HL-60 (cell line): Measurements from ENCODE around the gene FOXO6.

ENCODE experiments used
- DNase-seq, 2 experiments: peaks; one replicate each; pipeline ENCODE4 v3.0.0-alpha.2; 2010 to 2020; ENCODE audit warnings: low read depth in 1 of 2, low spot score in 1 of 2
- H3K27ac ChIP-seq: fragments of 250-450 bp; sonication (Bioruptor Pico); replicated peaks from 2 replicates; pipeline ENCODE4 v1.5.1; 2020; ENCODE audit warnings: mild to moderate bottlenecking, moderate library complexity
- H3K27me3 ChIP-seq: fragments of 250-450 bp; sonication (Bioruptor Pico); 2 replicates; pipeline ENCODE4 v1.5.1; 2021; ENCODE audit warnings: mild to moderate bottlenecking, moderate library complexity; ENCODE audit not compliant: insufficient read depth, poor library complexity, severe bottlenecking
- H3K4me3 ChIP-seq: replicated peaks from 2 replicates; pipeline ENCODE4 v1.5.1; 2011; ENCODE audit warnings: mild to moderate bottlenecking, control low read depth, low read length; ENCODE audit not compliant: insufficient read depth
- GABPA ChIP-seq: IDR thresholded peaks from 2 replicates; pipeline ENCODE4 v1.6.1; 2012; ENCODE audit warnings: low read depth
- POLR2AphosphoS5 ChIP-seq: IDR thresholded peaks from 2 replicates; pipeline ENCODE4 v1.6.1; 2012; ENCODE audit warnings: low read depth
- SPI1 ChIP-seq: IDR thresholded peaks from 2 replicates; pipeline ENCODE4 v1.6.1; 2012; ENCODE audit warnings: low read depth, mild to moderate bottlenecking, borderline replicate concordance
- TF ChIP-seq, protein P1 (sequence below): IDR thresholded peaks from 2 replicates; pipeline ENCODE4 v1.6.1; 2012; ENCODE audit warnings: low read depth; ENCODE audit not compliant: insufficient replicate concordance
- TF ChIP-seq, protein P2 (sequence below): IDR thresholded peaks from one replicate; pipeline ENCODE4 v1.5.1; 2011; ENCODE audit warnings: low read length, control low read depth, inconsistent platforms; ENCODE audit not compliant: insufficient read depth

FOXO6 gene

DNA sequence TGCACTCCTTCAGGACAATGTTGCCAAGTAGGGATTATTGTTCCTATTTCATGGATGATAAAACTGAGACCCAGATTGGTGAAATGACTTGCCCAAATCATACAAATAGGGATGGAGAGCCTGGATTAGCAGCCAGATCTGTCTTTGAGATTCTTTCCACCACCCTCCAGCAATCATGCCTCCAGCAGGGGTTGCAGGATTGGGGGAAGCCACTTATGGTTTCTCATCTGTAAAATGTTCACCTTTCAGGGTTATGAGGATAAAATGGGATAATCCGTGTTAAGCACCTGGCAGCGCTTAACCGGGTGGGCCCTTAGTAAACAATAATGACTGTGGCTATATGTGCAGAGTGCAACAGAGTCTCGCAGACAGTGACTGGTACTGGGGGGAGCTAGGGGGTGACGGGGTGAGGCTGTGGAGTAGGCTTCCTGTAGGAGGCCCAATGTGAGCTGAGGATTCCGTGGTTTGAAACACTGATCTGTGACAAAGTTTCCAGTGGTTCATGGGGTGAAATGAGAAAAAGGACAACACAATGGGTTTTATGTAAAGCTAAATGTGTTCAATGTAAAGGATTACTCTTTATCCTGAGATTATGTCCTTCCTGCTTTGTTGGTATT lies 33.7 kb upstream of the FOXO6 start:
- no peak for TF ChIP-seq POLR2AphosphoS5
- TF ChIP-seq, protein P1, sequence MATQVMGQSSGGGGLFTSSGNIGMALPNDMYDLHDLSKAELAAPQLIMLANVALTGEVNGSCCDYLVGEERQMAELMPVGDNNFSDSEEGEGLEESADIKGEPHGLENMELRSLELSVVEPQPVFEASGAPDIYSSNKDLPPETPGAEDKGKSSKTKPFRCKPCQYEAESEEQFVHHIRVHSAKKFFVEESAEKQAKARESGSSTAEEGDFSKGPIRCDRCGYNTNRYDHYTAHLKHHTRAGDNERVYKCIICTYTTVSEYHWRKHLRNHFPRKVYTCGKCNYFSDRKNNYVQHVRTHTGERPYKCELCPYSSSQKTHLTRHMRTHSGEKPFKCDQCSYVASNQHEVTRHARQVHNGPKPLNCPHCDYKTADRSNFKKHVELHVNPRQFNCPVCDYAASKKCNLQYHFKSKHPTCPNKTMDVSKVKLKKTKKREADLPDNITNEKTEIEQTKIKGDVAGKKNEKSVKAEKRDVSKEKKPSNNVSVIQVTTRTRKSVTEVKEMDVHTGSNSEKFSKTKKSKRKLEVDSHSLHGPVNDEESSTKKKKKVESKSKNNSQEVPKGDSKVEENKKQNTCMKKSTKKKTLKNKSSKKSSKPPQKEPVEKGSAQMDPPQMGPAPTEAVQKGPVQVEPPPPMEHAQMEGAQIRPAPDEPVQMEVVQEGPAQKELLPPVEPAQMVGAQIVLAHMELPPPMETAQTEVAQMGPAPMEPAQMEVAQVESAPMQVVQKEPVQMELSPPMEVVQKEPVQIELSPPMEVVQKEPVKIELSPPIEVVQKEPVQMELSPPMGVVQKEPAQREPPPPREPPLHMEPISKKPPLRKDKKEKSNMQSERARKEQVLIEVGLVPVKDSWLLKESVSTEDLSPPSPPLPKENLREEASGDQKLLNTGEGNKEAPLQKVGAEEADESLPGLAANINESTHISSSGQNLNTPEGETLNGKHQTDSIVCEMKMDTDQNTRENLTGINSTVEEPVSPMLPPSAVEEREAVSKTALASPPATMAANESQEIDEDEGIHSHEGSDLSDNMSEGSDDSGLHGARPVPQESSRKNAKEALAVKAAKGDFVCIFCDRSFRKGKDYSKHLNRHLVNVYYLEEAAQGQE: no peak
- no peak for DNase-seq
- Histone ChIP-seq H3K27me3 (no peaks in the 10 kb centered on the region), H3K4me3 (no peak overlapping the region), H3K27ac (no peak overlapping the region)

DNA sequence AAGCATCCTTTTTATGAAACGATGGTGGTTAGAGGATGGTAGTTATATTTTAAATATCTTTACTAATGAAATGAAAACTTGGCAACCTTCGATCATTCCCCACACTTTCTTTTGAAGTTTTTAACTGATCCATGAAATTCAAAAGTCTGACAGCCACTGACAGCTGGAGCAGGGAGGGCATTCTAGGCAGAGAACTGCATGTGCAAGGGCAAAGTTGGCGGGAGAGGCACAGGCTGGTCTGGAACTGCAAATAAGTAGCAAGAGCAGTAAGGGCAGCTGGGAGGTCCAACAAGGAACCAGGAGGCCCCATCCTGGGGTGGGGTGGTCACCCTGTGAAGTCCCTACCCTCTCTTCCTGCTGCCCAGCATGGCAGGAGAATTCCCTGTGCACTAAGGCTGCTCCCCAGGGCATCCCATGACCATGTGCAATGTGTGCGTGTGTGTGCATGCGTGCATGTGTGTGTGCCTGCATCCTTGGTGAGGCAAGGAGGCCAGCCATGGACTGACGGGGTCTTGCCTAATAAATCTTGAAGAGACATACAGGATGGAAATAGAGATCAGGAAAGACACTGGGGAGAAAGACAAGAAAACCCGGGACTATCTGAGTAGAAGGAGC lies 33.1 kb upstream of the FOXO6 start:
- DNase-seq: no peak
- Histone ChIP-seq H3K27ac (no peak overlapping the region), H3K4me3 (no peak overlapping the region), H3K27me3 (no peaks in the 10 kb centered on the region)
- TF ChIP-seq SPI1 (no peak), GABPA (no peak)

DNA sequence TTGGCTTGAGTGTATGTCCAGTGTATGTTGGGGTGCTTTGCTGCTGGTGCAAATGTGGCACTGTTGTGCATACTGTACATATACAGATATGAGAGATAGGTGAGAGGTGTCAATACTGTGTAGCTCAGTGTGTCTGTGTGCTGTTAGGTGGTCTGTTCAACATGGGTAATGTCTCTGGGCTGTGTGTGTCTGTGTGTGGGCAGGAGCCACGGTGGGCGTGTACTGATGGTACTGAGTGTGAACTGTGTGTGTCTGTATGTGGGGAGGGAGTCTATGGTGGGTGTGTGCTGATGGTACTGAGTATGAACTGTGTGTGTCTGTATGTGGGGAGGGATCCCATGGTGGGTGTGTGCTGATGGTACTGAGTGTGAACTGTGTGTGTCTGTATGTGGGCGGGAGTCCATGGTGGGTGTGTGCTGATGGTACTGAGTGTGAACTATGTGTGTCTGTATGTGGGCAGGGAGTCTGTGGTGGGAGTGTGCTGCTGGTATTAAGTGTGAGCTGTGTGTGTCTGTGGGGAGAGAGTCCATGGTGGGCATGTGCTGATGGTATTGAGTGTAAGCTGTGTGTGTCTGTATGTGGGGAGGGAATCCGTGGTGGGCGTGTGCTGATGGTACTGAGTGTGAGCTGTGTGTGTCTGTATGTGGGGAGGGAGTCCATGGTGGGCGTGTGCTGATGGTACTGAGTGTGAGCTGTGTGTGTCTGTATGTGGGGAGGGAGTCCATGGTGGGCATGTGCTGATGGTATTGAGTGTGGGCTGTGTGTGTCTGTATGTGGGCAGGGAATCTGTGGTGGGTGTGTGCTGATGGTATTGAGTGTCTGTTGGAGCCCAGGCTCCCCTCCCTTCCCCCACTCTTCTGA lies 32.2 kb upstream of the FOXO6 start:
- Histone ChIP-seq H3K27ac (no peak overlapping the region), H3K4me3 (no peak overlapping the region), H3K27me3 (no peaks in the 10 kb centered on the region)
- TF ChIP-seq POLR2AphosphoS5: no peak
- no peak for TF ChIP-seq GABPA
- TF ChIP-seq, protein P1: no peak
- TF ChIP-seq SPI1: no peak
- TF ChIP-seq, protein P2, sequence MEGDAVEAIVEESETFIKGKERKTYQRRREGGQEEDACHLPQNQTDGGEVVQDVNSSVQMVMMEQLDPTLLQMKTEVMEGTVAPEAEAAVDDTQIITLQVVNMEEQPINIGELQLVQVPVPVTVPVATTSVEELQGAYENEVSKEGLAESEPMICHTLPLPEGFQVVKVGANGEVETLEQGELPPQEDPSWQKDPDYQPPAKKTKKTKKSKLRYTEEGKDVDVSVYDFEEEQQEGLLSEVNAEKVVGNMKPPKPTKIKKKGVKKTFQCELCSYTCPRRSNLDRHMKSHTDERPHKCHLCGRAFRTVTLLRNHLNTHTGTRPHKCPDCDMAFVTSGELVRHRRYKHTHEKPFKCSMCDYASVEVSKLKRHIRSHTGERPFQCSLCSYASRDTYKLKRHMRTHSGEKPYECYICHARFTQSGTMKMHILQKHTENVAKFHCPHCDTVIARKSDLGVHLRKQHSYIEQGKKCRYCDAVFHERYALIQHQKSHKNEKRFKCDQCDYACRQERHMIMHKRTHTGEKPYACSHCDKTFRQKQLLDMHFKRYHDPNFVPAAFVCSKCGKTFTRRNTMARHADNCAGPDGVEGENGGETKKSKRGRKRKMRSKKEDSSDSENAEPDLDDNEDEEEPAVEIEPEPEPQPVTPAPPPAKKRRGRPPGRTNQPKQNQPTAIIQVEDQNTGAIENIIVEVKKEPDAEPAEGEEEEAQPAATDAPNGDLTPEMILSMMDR: no peak
- DNase-seq: no peak

DNA sequence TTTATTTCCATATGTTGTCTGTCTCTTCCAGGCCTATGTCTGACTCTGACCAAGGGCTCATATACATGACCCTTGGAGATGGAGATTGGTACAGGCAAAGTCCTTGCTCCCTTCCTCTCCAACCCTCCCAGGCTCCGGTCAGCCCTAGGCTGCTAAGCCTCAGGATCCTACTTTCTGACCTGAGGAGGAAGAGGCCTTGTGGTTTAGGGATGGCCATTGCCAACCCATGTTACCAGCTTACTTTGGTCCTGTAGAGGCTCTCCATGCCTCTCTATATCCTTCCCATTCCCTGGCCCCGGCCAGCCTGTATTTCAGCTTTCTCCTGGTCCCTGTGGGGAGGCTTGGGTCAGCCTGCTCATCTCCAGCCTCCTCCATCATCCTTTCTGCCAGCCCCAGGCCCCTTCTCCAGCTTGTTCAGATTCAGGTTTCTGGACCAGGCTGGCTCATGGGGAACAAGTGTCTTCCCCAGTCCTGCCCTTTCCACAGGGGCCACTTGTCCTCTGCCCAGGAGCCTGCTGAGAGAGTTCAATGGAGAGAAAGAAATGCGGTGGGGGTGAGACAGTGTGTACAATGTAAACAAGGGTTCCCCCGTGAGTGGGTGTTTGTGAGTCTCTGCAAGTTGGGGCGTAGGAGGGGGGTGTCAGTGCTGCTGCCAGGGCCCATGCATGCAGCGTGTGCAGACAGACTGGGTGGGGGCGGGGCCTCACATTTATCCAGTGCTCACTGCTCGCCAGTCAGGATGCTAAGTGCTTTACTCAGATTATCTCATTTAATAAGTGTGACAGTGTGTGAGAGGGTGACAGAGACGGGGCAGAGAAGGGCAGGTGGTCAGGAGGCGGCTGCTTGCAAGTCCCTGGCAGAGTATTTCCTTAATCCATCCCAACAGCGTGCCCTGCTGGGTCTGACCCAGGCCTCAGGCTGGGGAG lies 31.3 kb upstream of the FOXO6 start:
- Histone ChIP-seq H3K27me3 (no peaks in the 10 kb centered on the region), H3K27ac (no peak overlapping the region), H3K4me3 (no peak overlapping the region)
- no peak for DNase-seq
- no peak for TF ChIP-seq GABPA
- no peak for TF ChIP-seq POLR2AphosphoS5
- TF ChIP-seq, protein P2: no peak
- TF ChIP-seq SPI1: no peak
- TF ChIP-seq, protein P1: no peak
